Colonic mucosa (tissue), 4 donors: ENCODE measurements around the gene AQP9. TPM values are rescaled to one million over a fixed set of nuclear protein-coding genes. Genes with fewer than 3 reads are reported as not detected.

Experiments used
- DNase-seq: peaks from one replicate; pipeline ENCODE4 v3.0.0-alpha.2; 2020
- H3K27ac ChIP-seq: fragments of 200-600 bp; one replicate; pipeline ENCODE4 v1.8.0; 2021
- H3K27me3 ChIP-seq: fragments of 200-600 bp; one replicate; pipeline ENCODE4 v1.8.0; 2021
- H3K36me3 ChIP-seq: fragments of 200-600 bp; one replicate; pipeline ENCODE4 v1.8.0; 2021
- H3K4me1 ChIP-seq: fragments of 200-600 bp; one replicate; pipeline ENCODE4 v1.8.0; 2021; ENCODE audit warnings: mild to moderate bottlenecking
- H3K4me3 ChIP-seq: fragments of 200-600 bp; one replicate; pipeline ENCODE4 v1.8.0; 2021
- H3K9ac ChIP-seq, 2 donors: one replicate each; pipeline ENCODE4 v1.7.0; 2013; ENCODE audit warnings: control low read depth in 2 of 2, low read depth in 2 of 2, low read length in 2 of 2
- H3K9me3 ChIP-seq: fragments of 200-600 bp; one replicate; pipeline ENCODE4 v1.8.0; 2021
- CTCF ChIP-seq: fragments of 200-600 bp; IDR thresholded peaks from one replicate; pipeline ENCODE4 v1.8.0; 2022; ENCODE audit warnings: antibody characterized with exemption, mild to moderate bottlenecking
- intact Hi-C: fragments of 100-400 bp; cut with DNase I; formaldehyde crosslinking; loops from one replicate; pipeline ENCODE4 v1.14.1; 2022
- total RNA-seq, 2 donors: library from RNA; stranded (reverse); fragmentation: NEBNext Ultra II Directional in 1 of 2; extraction: Animal tissue kit (Norgen Biotek cat#: 25700) in 1 of 2; gene quantifications; one replicate each; pipeline ENCODE4 v1.2.1, GENCODE V29; 2021
- donor health status: healthy.
- donor health status: DM: no; HTN: no; CAD: no.
- donor health status: DM: no; HTN: no; CAD: no.

The AQP9 gene
- total RNA-seq, 2 donors from 2014 or later = 0.98 TPM; not detected in 1

GRCh38 chr15:58134886-58135285, 3.3 kb upstream of the AQP9 start:
- Histone ChIP-seq H3K36me3 (no peaks in the 10 kb centered on the region), H3K27ac (no peak overlapping the region), H3K9me3 (no peaks in the 10 kb centered on the region), H3K9ac (no peak overlapping the region), H3K4me3 (no peak overlapping the region), H3K4me1 (no peaks in the 10 kb centered on the region), H3K27me3 (no peaks in the 10 kb centered on the region)
- TF ChIP-seq CTCF = no peak
- DNase-seq = no peak
- intact Hi-C loops = no loop called here

GRCh38 chr15:58135511-58136174, 2.5 kb upstream of the AQP9 start:
- H3K9me3 ChIP-seq = no peaks in the 10 kb centered on the region
- no peak overlapping the region for H3K4me3 ChIP-seq
- no peak overlapping the region for H3K27ac ChIP-seq
- DNase-seq = no peak
- no peak for TF ChIP-seq CTCF
- no peaks in the 10 kb centered on the region for H3K36me3 ChIP-seq
- no peaks in the 10 kb centered on the region for H3K4me1 ChIP-seq
- H3K27me3 ChIP-seq = no peaks in the 10 kb centered on the region
- intact Hi-C loops = no loop called here
- no peak overlapping the region for H3K9ac ChIP-seq

DNA sequence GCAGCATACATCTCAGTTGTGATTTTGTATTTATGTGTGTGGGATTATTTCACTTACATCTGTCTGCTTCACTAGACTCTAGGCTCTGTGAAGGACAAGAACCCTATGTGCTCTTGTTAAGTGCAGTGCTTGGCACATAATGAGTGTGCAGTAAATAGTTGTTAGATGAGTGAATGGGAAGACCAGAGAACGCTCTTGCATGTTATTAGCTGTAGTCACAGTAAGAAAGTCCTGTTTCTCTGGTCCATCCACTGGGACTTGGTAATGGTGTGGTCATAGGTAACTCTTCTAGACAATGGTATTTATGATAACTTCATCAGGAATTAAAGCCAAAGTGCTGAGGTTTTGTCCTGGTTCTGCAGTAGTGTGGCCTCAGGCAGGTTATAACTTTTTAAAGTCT, 1.4 kb upstream of the AQP9 start:
- DNase-seq = no peak
- TF ChIP-seq CTCF = no peak

GRCh38 chr15:58137686-58138085, 495 bp upstream of the AQP9 start:
- Histone ChIP-seq H3K4me3 (no peak overlapping the region), H3K27me3 (no peaks in the 10 kb centered on the region), H3K4me1 (no peaks in the 10 kb centered on the region), H3K9ac (no peak overlapping the region), H3K27ac (no peak overlapping the region), H3K9me3 (no peaks in the 10 kb centered on the region), H3K36me3 (no peaks in the 10 kb centered on the region)
- no peak for DNase-seq
- intact Hi-C loops = no loop called here
- no peak for TF ChIP-seq CTCF

More for the DNA sequence above, 1.4 kb upstream of the AQP9 start:
- no peaks in the 10 kb centered on the region for H3K36me3 ChIP-seq
- H3K27ac ChIP-seq = no peak overlapping the region
- no peaks in the 10 kb centered on the region for H3K27me3 ChIP-seq
- H3K9ac ChIP-seq = no peak overlapping the region
- no peaks in the 10 kb centered on the region for H3K9me3 ChIP-seq
- no peaks in the 10 kb centered on the region for H3K4me1 ChIP-seq
- intact Hi-C loops = no loop called here
- H3K4me3 ChIP-seq = no peak overlapping the region

DNA sequence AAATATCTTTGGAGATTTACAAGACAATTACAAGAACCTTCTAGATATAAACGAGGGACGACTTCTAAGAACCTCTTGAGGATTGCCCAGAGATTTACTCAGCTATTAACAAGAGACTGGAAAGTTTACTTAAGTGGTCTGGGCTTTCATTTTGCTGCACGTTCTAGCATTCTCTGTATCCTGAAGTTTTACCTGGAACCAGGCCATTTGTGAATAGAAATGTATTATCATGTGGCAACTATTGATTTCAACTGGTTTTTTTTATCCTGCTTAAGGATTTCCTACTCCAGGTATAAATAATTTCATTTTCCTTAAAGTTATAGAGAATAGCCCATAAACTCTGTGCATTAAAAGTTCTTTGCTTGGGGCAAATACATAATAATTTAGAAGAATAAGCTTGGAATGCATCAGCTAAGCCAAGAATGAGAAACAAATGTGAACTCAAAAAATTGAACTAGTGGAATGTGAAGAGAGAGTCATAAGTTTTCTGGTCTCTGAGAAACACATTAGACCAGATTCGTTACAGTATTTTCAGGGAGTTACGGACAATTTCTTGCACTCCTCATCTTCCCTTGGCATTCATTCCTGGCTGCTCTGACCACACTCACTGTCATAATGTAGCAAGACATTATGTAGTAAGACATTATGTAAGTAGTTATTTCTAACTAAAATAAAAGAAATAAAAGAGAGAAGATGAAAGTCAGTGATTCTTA, 1.3 kb downstream of the AQP9 start:
- H3K4me3 ChIP-seq = no peak overlapping the region
- H3K27me3 ChIP-seq = no peaks in the 10 kb centered on the region
- intact Hi-C loops = no loop called here
- H3K36me3 ChIP-seq = no peaks in the 10 kb centered on the region
- no peak for TF ChIP-seq CTCF
- H3K9ac ChIP-seq = no peak overlapping the region
- no peak overlapping the region for H3K27ac ChIP-seq
- no peaks in the 10 kb centered on the region for H3K9me3 ChIP-seq
- no peak for DNase-seq
- H3K4me1 ChIP-seq = no peaks in the 10 kb centered on the region
